Osteocyte (in vitro differentiated cells): ENCODE measurements around the gene XPNPEP1. TPM values are rescaled to one million over a fixed set of nuclear protein-coding genes. Genes with fewer than 3 reads are reported as not detected.

ENCODE experiments used
- DNase-seq: peaks from one replicate; pipeline ENCODE4 v3.0.0; 2021; ENCODE audit warnings: mixed read lengths; ENCODE audit not compliant: unreplicated experiment; ENCODE audit errors: extremely low spot score
- H3K27ac Mint-ChIP-seq: one replicate; pipeline ENCODE4 v1.8.0; 2021; ENCODE audit warnings: mild to moderate bottlenecking, mixed read lengths; ENCODE audit not compliant: unreplicated experiment
- H3K27me3 Mint-ChIP-seq: one replicate; pipeline ENCODE4 v1.8.0; 2021; ENCODE audit warnings: mixed read lengths; ENCODE audit not compliant: unreplicated experiment
- H3K36me3 Mint-ChIP-seq: one replicate; pipeline ENCODE4 v1.8.0; 2021; ENCODE audit warnings: mixed read lengths; ENCODE audit not compliant: unreplicated experiment
- H3K4me1 Mint-ChIP-seq: one replicate; pipeline ENCODE4 v1.8.0; 2021; ENCODE audit warnings: mixed read lengths; ENCODE audit not compliant: unreplicated experiment
- H3K4me3 Mint-ChIP-seq: one replicate; pipeline ENCODE4 v1.8.0; 2021; ENCODE audit warnings: mild to moderate bottlenecking, moderate library complexity, mixed read lengths; ENCODE audit not compliant: unreplicated experiment
- H3K9me3 Mint-ChIP-seq: one replicate; pipeline ENCODE4 v1.8.0; 2021; ENCODE audit warnings: mixed read lengths; ENCODE audit not compliant: unreplicated experiment
- total RNA-seq: library from RNA; stranded (reverse); gene quantifications from 2 replicates; pipeline ENCODE4 v1.2.1, GENCODE V29; 2021
- TF ChIP-seq, protein P1 (sequence below): fragments of 200-600 bp; sonication (generic); IDR thresholded peaks from 2 replicates; pipeline ENCODE4 v1.5.0; 2021; ENCODE audit warnings: antibody characterized with exemption, mild to moderate bottlenecking, moderate library complexity

Gene XPNPEP1
- total RNA-seq, 1 donor from 2014 or later: 74.5 TPM

- TF ChIP-seq, protein P1, sequence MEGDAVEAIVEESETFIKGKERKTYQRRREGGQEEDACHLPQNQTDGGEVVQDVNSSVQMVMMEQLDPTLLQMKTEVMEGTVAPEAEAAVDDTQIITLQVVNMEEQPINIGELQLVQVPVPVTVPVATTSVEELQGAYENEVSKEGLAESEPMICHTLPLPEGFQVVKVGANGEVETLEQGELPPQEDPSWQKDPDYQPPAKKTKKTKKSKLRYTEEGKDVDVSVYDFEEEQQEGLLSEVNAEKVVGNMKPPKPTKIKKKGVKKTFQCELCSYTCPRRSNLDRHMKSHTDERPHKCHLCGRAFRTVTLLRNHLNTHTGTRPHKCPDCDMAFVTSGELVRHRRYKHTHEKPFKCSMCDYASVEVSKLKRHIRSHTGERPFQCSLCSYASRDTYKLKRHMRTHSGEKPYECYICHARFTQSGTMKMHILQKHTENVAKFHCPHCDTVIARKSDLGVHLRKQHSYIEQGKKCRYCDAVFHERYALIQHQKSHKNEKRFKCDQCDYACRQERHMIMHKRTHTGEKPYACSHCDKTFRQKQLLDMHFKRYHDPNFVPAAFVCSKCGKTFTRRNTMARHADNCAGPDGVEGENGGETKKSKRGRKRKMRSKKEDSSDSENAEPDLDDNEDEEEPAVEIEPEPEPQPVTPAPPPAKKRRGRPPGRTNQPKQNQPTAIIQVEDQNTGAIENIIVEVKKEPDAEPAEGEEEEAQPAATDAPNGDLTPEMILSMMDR: no peak
- Mint-ChIP-seq H3K4me3 (no peak overlapping the region), H3K27ac (no peak overlapping the region), H3K27me3 (no peaks in the 10 kb centered on the region), H3K36me3 (no peaks in the 10 kb centered on the region), H3K4me1 (peaks cover 20% of the 10 kb centered on the region), H3K9me3 (no peaks in the 10 kb centered on the region)
- DNase-seq: no peak
These were observed 16.8 kb upstream of the XPNPEP1 start for GRCh38 chr10:109940117-109940516.

DNA sequence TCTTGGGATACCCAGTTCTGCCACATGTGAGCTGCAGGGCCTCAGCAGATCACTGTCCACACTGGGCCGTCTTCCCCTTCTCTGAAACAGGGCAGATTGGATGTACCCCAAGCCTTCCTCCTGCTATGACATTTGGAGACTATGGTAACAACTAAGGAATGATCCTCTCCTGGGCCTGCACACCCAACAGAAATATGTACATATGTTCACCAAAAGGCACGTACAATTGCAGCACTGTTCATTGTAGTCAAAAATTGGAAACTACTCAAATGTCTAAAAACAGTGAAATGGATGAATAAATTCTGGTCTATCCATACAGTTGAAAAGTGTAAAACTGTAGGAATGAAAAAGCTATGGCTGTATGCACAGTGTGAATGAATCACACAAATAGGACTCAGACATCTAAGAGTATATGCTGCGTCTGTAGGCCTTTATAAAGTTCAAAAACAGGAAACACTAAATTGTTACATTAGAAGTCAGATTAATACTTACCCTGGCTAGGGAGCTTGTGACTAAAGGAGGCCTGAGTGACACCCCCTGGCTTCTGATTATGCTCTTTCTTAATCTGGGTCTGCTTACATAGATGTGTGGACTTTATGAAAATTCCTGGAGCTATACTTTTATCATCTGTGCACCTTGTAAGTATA lies 16.1 kb upstream of the XPNPEP1 start:
- Mint-ChIP-seq H3K36me3 (no peaks in the 10 kb centered on the region), H3K27ac (no peak overlapping the region), H3K4me1 (peaks cover 27% of the 10 kb centered on the region), H3K9me3 (no peaks in the 10 kb centered on the region), H3K4me3 (no peak overlapping the region), H3K27me3 (no peaks in the 10 kb centered on the region)
- no peak for DNase-seq
- TF ChIP-seq, protein P1: no peak

DNA sequence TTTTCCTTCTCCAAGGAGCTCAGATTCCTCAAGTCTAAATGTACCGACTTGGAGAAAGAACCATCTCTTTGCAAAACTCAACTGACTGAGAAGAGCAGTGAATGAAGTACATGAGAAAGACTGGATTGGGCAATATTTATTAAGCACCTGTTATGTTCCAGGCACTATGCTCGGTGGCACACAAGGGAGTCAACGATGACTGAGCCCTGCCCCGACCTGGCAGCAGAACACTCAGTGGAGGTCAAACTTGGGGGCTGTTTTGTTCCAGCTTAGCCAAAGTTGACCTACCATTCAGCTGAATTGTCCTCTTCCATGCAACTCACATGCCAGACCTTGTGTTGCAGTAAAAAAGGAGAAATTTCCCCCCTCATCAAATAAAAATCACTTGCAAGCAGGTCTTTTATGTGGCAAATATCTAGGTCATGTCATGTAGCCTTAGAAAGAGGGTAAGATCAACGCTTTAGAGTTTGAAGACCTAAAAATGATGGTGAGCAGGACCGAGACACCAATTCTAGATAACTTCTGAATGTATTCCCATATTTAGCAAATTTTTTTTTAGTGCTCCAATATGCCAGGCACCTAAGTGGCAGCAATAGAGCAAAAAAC lies 14.3 kb upstream of the XPNPEP1 start:
- Mint-ChIP-seq H3K27me3 (no peaks in the 10 kb centered on the region), H3K27ac (no peak overlapping the region), H3K36me3 (no peaks in the 10 kb centered on the region), H3K4me1 (peaks cover 39% of the 10 kb centered on the region), H3K4me3 (no peak overlapping the region), H3K9me3 (no peaks in the 10 kb centered on the region)
- no peak for DNase-seq
- TF ChIP-seq, protein P1: no peak

- H3K4me3 Mint-ChIP-seq: peak overlapping the region; percentile 36
- H3K9me3 Mint-ChIP-seq: no peaks in the 10 kb centered on the region
- H3K27me3 Mint-ChIP-seq: no peaks in the 10 kb centered on the region
- peaks cover 54% of the 10 kb centered on the region for H3K4me1 Mint-ChIP-seq
- no peaks in the 10 kb centered on the region for H3K36me3 Mint-ChIP-seq
- TF ChIP-seq, protein P1: no peak
- DNase-seq: peak; percentile 89
- peak overlapping the region; percentile 95 for H3K27ac Mint-ChIP-seq
These were observed 11.9 kb upstream of the XPNPEP1 start for GRCh38 chr10:109934958-109935793.
